Immature natural killer cell (primary cell): ENCODE measurements around the gene MTMR2. TPM values are rescaled to one million over a fixed set of nuclear protein-coding genes. Genes with fewer than 3 reads are reported as not detected.

Experiments used
- DNase-seq, 3 donors: peaks; one replicate each; pipeline ENCODE4 v3.0.0; 2022; ENCODE audit warnings: mixed read lengths in 1 of 3
- H3K27ac Mint-ChIP-seq, 6 donors: one replicate each; pipeline ENCODE4 v1.8.0; 2020; ENCODE audit warnings: mixed read lengths in 6 of 6, mild to moderate bottlenecking in 5 of 6, inconsistent platforms in 4 of 6, moderate library complexity in 3 of 6
- H3K27me3 Mint-ChIP-seq, 3 donors: one replicate each; pipeline ENCODE4 v1.8.0; 2020 to 2021; ENCODE audit warnings: low read depth in 3 of 3, mild to moderate bottlenecking in 3 of 3, mixed read lengths in 3 of 3, moderate library complexity in 3 of 3, inconsistent platforms in 1 of 3
- H3K36me3 Mint-ChIP-seq, 3 donors: one replicate each; pipeline ENCODE4 v1.8.0; 2020; ENCODE audit warnings: mixed read lengths in 3 of 3, inconsistent platforms in 2 of 3, mild to moderate bottlenecking in 2 of 3
- H3K4me1 Mint-ChIP-seq, 2 donors: one replicate each; pipeline ENCODE4 v1.8.0; 2020; ENCODE audit warnings: inconsistent platforms in 2 of 2, mild to moderate bottlenecking in 2 of 2, mixed read lengths in 2 of 2, moderate library complexity in 1 of 2
- H3K4me3 Mint-ChIP-seq, 5 donors: one replicate each; pipeline ENCODE4 v1.8.0; 2020; ENCODE audit warnings: mild to moderate bottlenecking in 5 of 5, mixed read lengths in 5 of 5, inconsistent platforms in 3 of 5, moderate library complexity in 3 of 5
- H3K9me3 Mint-ChIP-seq, 6 donors: one replicate each; pipeline ENCODE4 v1.8.0; 2020; ENCODE audit warnings: mild to moderate bottlenecking in 6 of 6, mixed read lengths in 6 of 6, inconsistent platforms in 4 of 6, moderate library complexity in 3 of 6
- polyA plus RNA-seq, 3 donors: library from polyadenylated mRNA; unstranded; fragments of 300-500 nt; fragmentation: Illumina TruSeq; gene quantifications; one replicate each; pipeline ENCODE4 v1.2.3, GENCODE V29; 2021

The MTMR2 gene
- polyA plus RNA-seq, 3 donors from 2014 or later, result 14.8 to 31.3 (median 25.4) TPM

GRCh38 chr11:95926726-95927125, 2.8 kb upstream of the MTMR2 start:
- no peak for DNase-seq
- H3K27me3 Mint-ChIP-seq, result peaks cover 0 to 8% (median 5%) of the 10 kb centered on the region in 3 donors
- peaks cover 23 to 37% of the 10 kb centered on the region in 2 donors for H3K4me1 Mint-ChIP-seq
- peaks cover 0 to 8% (median 0%) of the 10 kb centered on the region in 3 donors for H3K36me3 Mint-ChIP-seq
- H3K4me3 Mint-ChIP-seq, result no peak overlapping the region
- no peak overlapping the region for H3K27ac Mint-ChIP-seq
- H3K9me3 Mint-ChIP-seq, result peaks cover 8 to 16% (median 9%) of the 10 kb centered on the region in 6 donors

GRCh38 chr11:95925011-95925410, 1.1 kb upstream of the MTMR2 start:
- Mint-ChIP-seq H3K27me3 (peaks cover 0 to 6% (median 5%) of the 10 kb centered on the region in 3 donors), H3K9me3 (peaks cover 0 to under 1% (median 0%) of the 10 kb centered on the region in 6 donors), H3K4me3 (peak overlapping the region in 4 of 5 donors; percentile 7 to 98 (median 67)), H3K4me1 (peaks cover 23 to 43% of the 10 kb centered on the region in 2 donors), H3K27ac (peak overlapping the region in 1 of 6 donors; percentile 4), H3K36me3 (no peaks in the 10 kb centered on the region)
- no peak for DNase-seq

GRCh38 chr11:95924414-95924760, 480 bp upstream of the MTMR2 start:
- H3K27me3 Mint-ChIP-seq, result peaks cover 0 to 6% (median 5%) of the 10 kb centered on the region in 3 donors
- H3K4me3 Mint-ChIP-seq, result peak overlapping the region; percentile 92 to 99 (median 95)
- H3K27ac Mint-ChIP-seq, result peak overlapping the region; percentile 91 to 97 (median 94)
- no peaks in the 10 kb centered on the region for H3K9me3 Mint-ChIP-seq
- DNase-seq, result no peak
- H3K4me1 Mint-ChIP-seq, result peaks cover 23 to 43% of the 10 kb centered on the region in 2 donors
- H3K36me3 Mint-ChIP-seq, result no peaks in the 10 kb centered on the region

GRCh38 chr11:95923439-95923727, 524 bp downstream of the MTMR2 start:
- no peak for DNase-seq
- peaks cover 0 to 5% (median 4%) of the 10 kb centered on the region in 3 donors for H3K27me3 Mint-ChIP-seq
- H3K36me3 Mint-ChIP-seq, result no peaks in the 10 kb centered on the region
- H3K4me3 Mint-ChIP-seq, result peak overlapping the region; percentile 92 to 99 (median 95)
- no peaks in the 10 kb centered on the region for H3K9me3 Mint-ChIP-seq
- H3K27ac Mint-ChIP-seq, result peak overlapping the region; percentile 89 to 97 (median 92)
- peaks cover 24 to 43% of the 10 kb centered on the region in 2 donors for H3K4me1 Mint-ChIP-seq

- H3K9me3 Mint-ChIP-seq, result no peaks in the 10 kb centered on the region
- DNase-seq, result no peak
- H3K27me3 Mint-ChIP-seq, result peaks cover 0 to 5% (median 0%) of the 10 kb centered on the region in 3 donors
- peak overlapping the region; percentile 92 to 99 (median 95) for H3K4me3 Mint-ChIP-seq
- H3K36me3 Mint-ChIP-seq, result no peaks in the 10 kb centered on the region
- peak overlapping the region; percentile 89 to 97 (median 92) for H3K27ac Mint-ChIP-seq
- peaks cover 24 to 45% of the 10 kb centered on the region in 2 donors for H3K4me1 Mint-ChIP-seq
Observed at GRCh38 chr11:95922536-95923438, 1.1 kb downstream of the MTMR2 start.

- peaks cover 0 to 5% (median 0%) of the 10 kb centered on the region in 3 donors for H3K27me3 Mint-ChIP-seq
- peak overlapping the region; percentile 53 to 96 (median 80) for H3K27ac Mint-ChIP-seq
- no peak for DNase-seq
- no peaks in the 10 kb centered on the region for H3K9me3 Mint-ChIP-seq
- no peaks in the 10 kb centered on the region for H3K36me3 Mint-ChIP-seq
- H3K4me3 Mint-ChIP-seq, result peak overlapping the region in 4 of 5 donors; percentile 68 to 94 (median 84)
- H3K4me1 Mint-ChIP-seq, result peaks cover 27 to 52% of the 10 kb centered on the region in 2 donors
Observed at GRCh38 chr11:95922099-95922498, 1.8 kb downstream of the MTMR2 start.

- DNase-seq, result no peak
- Mint-ChIP-seq H3K9me3 (no peaks in the 10 kb centered on the region), H3K4me1 (peaks cover 27 to 58% of the 10 kb centered on the region in 2 donors), H3K36me3 (no peaks in the 10 kb centered on the region), H3K27ac (no peak overlapping the region), H3K4me3 (no peak overlapping the region), H3K27me3 (peaks cover 0 to 5% (median 0%) of the 10 kb centered on the region in 3 donors)
Observed at GRCh38 chr11:95920460-95921105, 3.3 kb downstream of the MTMR2 start.

GRCh38 chr11:95919514-95919913, 4.4 kb downstream of the MTMR2 start:
- peaks cover 0 to 5% (median 0%) of the 10 kb centered on the region in 3 donors for H3K27me3 Mint-ChIP-seq
- H3K4me1 Mint-ChIP-seq, result peaks cover 22 to 48% of the 10 kb centered on the region in 2 donors
- DNase-seq, result no peak
- H3K9me3 Mint-ChIP-seq, result no peaks in the 10 kb centered on the region
- H3K4me3 Mint-ChIP-seq, result no peak overlapping the region
- no peak overlapping the region for H3K27ac Mint-ChIP-seq
- no peaks in the 10 kb centered on the region for H3K36me3 Mint-ChIP-seq

GRCh38 chr11:95918720-95919119, 5.2 kb downstream of the MTMR2 start:
- H3K27ac Mint-ChIP-seq, result no peak overlapping the region
- peaks cover 0 to 2% (median 0%) of the 10 kb centered on the region in 3 donors for H3K27me3 Mint-ChIP-seq
- H3K9me3 Mint-ChIP-seq, result no peaks in the 10 kb centered on the region
- no peaks in the 10 kb centered on the region for H3K36me3 Mint-ChIP-seq
- peaks cover 19 to 42% of the 10 kb centered on the region in 2 donors for H3K4me1 Mint-ChIP-seq
- DNase-seq, result no peak
- H3K4me3 Mint-ChIP-seq, result no peak overlapping the region

GRCh38 chr11:95918056-95918455, 5.9 kb downstream of the MTMR2 start:
- peak overlapping the region in 1 of 6 donors; percentile 3 for H3K27ac Mint-ChIP-seq
- H3K4me1 Mint-ChIP-seq, result peaks cover 21 to 42% of the 10 kb centered on the region in 2 donors

GRCh38 chr11:95917193-95918036, 6.5 kb downstream of the MTMR2 start:
- H3K27me3 Mint-ChIP-seq, result no peaks in the 10 kb centered on the region
- peaks cover 17 to 39% of the 10 kb centered on the region in 2 donors for H3K4me1 Mint-ChIP-seq

More at GRCh38 chr11:95918056-95918455, 5.9 kb downstream of the MTMR2 start:
- Mint-ChIP-seq H3K4me3 (no peak overlapping the region), H3K9me3 (no peaks in the 10 kb centered on the region), H3K27me3 (no peaks in the 10 kb centered on the region), H3K36me3 (no peaks in the 10 kb centered on the region)
- DNase-seq, result no peak

GRCh38 chr11:95916049-95916448, 7.9 kb downstream of the MTMR2 start:
- Mint-ChIP-seq H3K4me1 (peaks cover 14 to 26% of the 10 kb centered on the region in 2 donors), H3K36me3 (peaks cover 0 to 4% (median 0%) of the 10 kb centered on the region in 3 donors), H3K27me3 (no peaks in the 10 kb centered on the region), H3K27ac (no peak overlapping the region), H3K9me3 (no peaks in the 10 kb centered on the region), H3K4me3 (no peak overlapping the region)
- DNase-seq, result no peak

More at GRCh38 chr11:95917193-95918036, 6.5 kb downstream of the MTMR2 start:
- H3K4me3 Mint-ChIP-seq, result no peak overlapping the region
- peak overlapping the region in 1 of 6 donors; percentile 3 for H3K27ac Mint-ChIP-seq
- H3K36me3 Mint-ChIP-seq, result no peaks in the 10 kb centered on the region
- DNase-seq, result no peak
- no peaks in the 10 kb centered on the region for H3K9me3 Mint-ChIP-seq

GRCh38 chr11:95915051-95915450, 8.9 kb downstream of the MTMR2 start:
- no peak overlapping the region for H3K27ac Mint-ChIP-seq
- DNase-seq, result no peak
- H3K36me3 Mint-ChIP-seq, result peaks cover 0 to 4% (median 0%) of the 10 kb centered on the region in 3 donors
- no peak overlapping the region for H3K4me3 Mint-ChIP-seq
- peaks cover 14 to 26% of the 10 kb centered on the region in 2 donors for H3K4me1 Mint-ChIP-seq
- no peaks in the 10 kb centered on the region for H3K27me3 Mint-ChIP-seq
- H3K9me3 Mint-ChIP-seq, result no peaks in the 10 kb centered on the region
